K562 (cell line): ENCODE data around the gene COX14. TPM values are rescaled to one million over a fixed set of nuclear protein-coding genes. Genes with fewer than 3 reads are reported as not detected.

Experiments used
- ASH1L ChIP-seq: fragments of 450-650 bp; IDR thresholded peaks from 2 replicates; pipeline ENCODE4 v1.6.1; 2018; ENCODE audit warnings: borderline replicate concordance, mild to moderate bottlenecking, low read depth; ENCODE audit not compliant: partially characterized antibody
- CBFA2T3 ChIP-seq: fragments of 450-650 bp; IDR thresholded peaks from 2 replicates; pipeline ENCODE4 v1.6.1; 2017
- EHMT2 ChIP-seq: fragments of 450-650 bp; IDR thresholded peaks from 2 replicates; pipeline ENCODE4 v1.6.1; 2018; ENCODE audit warnings: antibody characterized with exemption
- ESRRA ChIP-seq: fragments of 450-650 bp; IDR thresholded peaks from 2 replicates; pipeline ENCODE4 v1.6.1; 2014; ENCODE audit warnings: low read depth, mild to moderate bottlenecking, moderate library complexity, borderline replicate concordance
- HCFC1 ChIP-seq: IDR thresholded peaks from 2 replicates; pipeline ENCODE4 v1.6.1; 2012; ENCODE audit warnings: low read depth, low read length, improper control_type of control experiment
- LEF1 ChIP-seq: fragments of 450-650 bp; IDR thresholded peaks from 2 replicates; pipeline ENCODE4 v1.6.1; 2016; ENCODE audit warnings: mild to moderate bottlenecking
- MAFF ChIP-seq: IDR thresholded peaks from 2 replicates; pipeline ENCODE4 v1.6.1; 2012; ENCODE audit warnings: low read length, improper control_type of control experiment
- POLR2AphosphoS2 ChIP-seq: IDR thresholded peaks from 2 replicates; pipeline ENCODE4 v1.6.1; 2012; ENCODE audit warnings: low read length, improper control_type of control experiment
- PRMT5 ChIP-seq: sonication (generic); formaldehyde crosslinking; IDR thresholded peaks from 2 replicates; pipeline ENCODE4 v1.5.0; 2020; ENCODE audit warnings: missing genetic modification reagents
- SMAD2 ChIP-seq: fragments of 150-350 bp; IDR thresholded peaks from 2 replicates; pipeline ENCODE4 v1.6.1; 2014; ENCODE audit warnings: low read depth, mild to moderate bottlenecking, low read length
- SMAD3 ChIP-seq: fragments of 450-650 bp; formaldehyde crosslinking; conservative IDR thresholded peaks from 2 replicates; pipeline ENCODE4 v1.4.0; 2020; ENCODE audit warnings: mild to moderate bottlenecking
- SMARCA4 ChIP-seq: fragments of 450-650 bp; IDR thresholded peaks from 2 replicates; pipeline ENCODE4 v1.6.1; 2016
- SREBF2 ChIP-seq: sonication (generic); formaldehyde crosslinking; IDR thresholded peaks from 2 replicates; pipeline ENCODE4 v1.4.0; 2020; ENCODE audit warnings: mild to moderate bottlenecking, missing genetic modification reagents
- TRIM24 ChIP-seq, 2 experiments: fragments of 450-650 bp; IDR thresholded peaks; 2 replicates each; pipeline ENCODE4 v1.6.1; 2016
- ZC3H11A ChIP-seq: IDR thresholded peaks from 2 replicates; pipeline ENCODE4 v1.6.1; 2012; ENCODE audit warnings: low read depth, low read length, improper control_type of control experiment
- ZFX ChIP-seq: sonication (generic); formaldehyde crosslinking; IDR thresholded peaks from 2 replicates; pipeline ENCODE4 v1.8.0; 2022; ENCODE audit warnings: mild to moderate bottlenecking, missing genetic modification reagents, moderate library complexity
- ZNF512 ChIP-seq: IDR thresholded peaks from 2 replicates; pipeline ENCODE4 v1.6.1; 2016; ENCODE audit warnings: missing genetic modification characterization, missing compliant biosample characterization
- ZNF57 ChIP-seq: fragments of 450-650 bp; formaldehyde crosslinking; IDR thresholded peaks from 2 replicates; pipeline ENCODE4 v1.4.0; 2020; ENCODE audit warnings: mild to moderate bottlenecking, moderate library complexity
- ZNF586 ChIP-seq: fragments of 450-650 bp; formaldehyde crosslinking; conservative IDR thresholded peaks from 2 replicates; pipeline ENCODE4 v1.4.0; 2020; ENCODE audit warnings: mild to moderate bottlenecking, moderate library complexity
- polyA plus RNA-seq, 8 experiments: library from polyadenylated mRNA; depleted of rRNA in 4 of 8; stranded (reverse) in 5 of 8; unstranded in 3 of 8; fragments of >200 nt; fragmentation: Nextera tagmentation in 2 of 8; fragmentation: Illumina TruSeq in 1 of 8; extraction: Ambion mirVana in 2 of 8; extraction: Trizol in 1 of 8; gene quantifications; 2 replicates each; pipeline versions ENCODE4 v1.2.1 to v1.2.3, GENCODE V29; 2011 to 2014; ENCODE audit warnings: inconsistent platforms in 1 of 8, missing spikeins in 1 of 8
- total RNA-seq, 7 experiments: library from RNA; depleted of rRNA in 6 of 7; stranded (reverse); fragments of >200 nt in 6 of 7; fragmentation: Illumina TruSeq in 2 of 7; extraction: Trizol in 2 of 7; gene quantifications; 2 replicates each; pipeline versions ENCODE4 v1.2.1 to v1.2.3, GENCODE V29; 2011 to 2021; ENCODE audit warnings: low replicate concordance in 1 of 7
- TF ChIP-seq, protein P1 (sequence below), 2 experiments: IDR thresholded peaks; 2 replicates each; pipeline ENCODE4 v1.6.1; 2011; ENCODE audit warnings: borderline replicate concordance in 1 of 2, control low read depth in 1 of 2, low read depth in 1 of 2, low read length in 1 of 2, mild to moderate bottlenecking in 1 of 2, mixed read lengths in 1 of 2, moderate library complexity in 1 of 2; ENCODE audit not compliant: insufficient read depth in 1 of 2, insufficient read length in 1 of 2, poor library complexity in 1 of 2, severe bottlenecking in 1 of 2; ENCODE audit errors: extremely low read depth in 1 of 2
- TF ChIP-seq, protein P2 (sequence below), 2 experiments: fragments of 150-350 bp in 1 of 2; IDR thresholded peaks; 2 replicates each; pipeline ENCODE4 v1.6.1; 2012 to 2016; ENCODE audit warnings: low read depth in 2 of 2, low read length in 2 of 2, mild to moderate bottlenecking in 1 of 2, moderate library complexity in 1 of 2
- TF ChIP-seq, protein P3 (sequence below): fragments of 450-650 bp; conservative IDR thresholded peaks from 2 replicates; pipeline ENCODE4 v1.6.1; 2016; ENCODE audit warnings: missing genetic modification characterization, low read depth, mild to moderate bottlenecking, missing compliant biosample characterization, moderate library complexity

Gene COX14
- total and polyA plus RNA-seq, 9 of the 15 experiments (the other 6 are each of a cell fraction or from before 2014, with no cell fraction given) = 44.4 to 269 (median 53.4) TPM

DNA sequence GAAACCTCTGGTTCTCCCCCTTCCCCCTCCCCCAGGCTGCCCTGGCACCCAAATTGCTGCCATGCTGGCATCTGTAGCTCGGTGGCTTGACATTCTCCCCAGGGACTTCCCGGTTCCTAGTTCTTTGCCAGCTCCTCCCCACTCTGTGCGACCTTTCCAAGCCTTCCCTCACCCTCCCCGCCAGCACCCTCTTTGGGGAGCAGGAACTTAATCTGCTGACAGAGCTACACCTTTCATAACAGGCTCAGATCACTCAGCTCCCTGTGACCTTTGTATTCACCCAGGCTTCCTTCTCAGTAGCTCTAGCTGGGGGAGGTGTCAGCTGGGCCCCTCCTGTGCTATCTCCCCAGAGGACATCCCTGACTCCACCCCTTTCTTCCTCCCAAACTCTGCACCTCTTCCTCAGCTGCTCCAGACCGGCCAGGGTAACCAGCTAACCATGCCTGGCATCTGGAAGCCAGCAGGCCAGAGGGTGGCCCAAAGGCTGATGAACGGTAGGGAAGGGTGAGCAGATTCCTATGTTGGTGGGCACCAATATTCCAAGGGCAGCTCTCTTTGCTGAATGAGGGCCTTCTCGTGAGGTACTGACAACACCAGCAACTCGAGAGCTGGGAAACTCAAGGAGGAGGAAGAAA lies 1.8 kb upstream of the COX14 start (continued):
- no peak for TF ChIP-seq SMAD2
- no peak for TF ChIP-seq ZNF586 (CRISPR knock-in tag)
- TF ChIP-seq SMAD3 (CRISPR knock-in tag) = no peak
- peak; percentile 51 for TF ChIP-seq CBFA2T3
- peak in 1 of 2 experiments; percentile 11; a peak in 2 of 4 replicates for TF ChIP-seq TRIM24 (IDR thresholded peaks at IDR 0.05)
- TF ChIP-seq LEF1 = 0 out of 2 replicates have a peak, but pooled peaks have one; percentile 40
- TF ChIP-seq SMARCA4 = peak; percentile 34; the same call in 1 of the 2 replicates
- TF ChIP-seq MAFF = peak; percentile 24; the same call in 1 of the 2 replicates
- TF ChIP-seq ZFX (CRISPR knock-in tag) = peak; percentile 52
- TF ChIP-seq, protein P1, sequence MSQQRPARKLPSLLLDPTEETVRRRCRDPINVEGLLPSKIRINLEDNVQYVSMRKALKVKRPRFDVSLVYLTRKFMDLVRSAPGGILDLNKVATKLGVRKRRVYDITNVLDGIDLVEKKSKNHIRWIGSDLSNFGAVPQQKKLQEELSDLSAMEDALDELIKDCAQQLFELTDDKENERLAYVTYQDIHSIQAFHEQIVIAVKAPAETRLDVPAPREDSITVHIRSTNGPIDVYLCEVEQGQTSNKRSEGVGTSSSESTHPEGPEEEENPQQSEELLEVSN (IDR thresholded peaks at IDR 0.05; ENCODE audit: borderline replicate concordance in 1 of 2, extremely low read depth in 1 of 2, insufficient read depth in 1 of 2, insufficient read length in 1 of 2, low read depth in 1 of 2, low read length in 1 of 2, poor library complexity in 1 of 2, severe bottlenecking in 1 of 2) = no peak
- TF ChIP-seq ASH1L = no peak
- peak; percentile 64; the same call in 1 of the 2 replicates for TF ChIP-seq ESRRA
- no peak for TF ChIP-seq SREBF2 (CRISPR knock-in tag)
- no peak for TF ChIP-seq PRMT5 (CRISPR knock-in tag)
- no peak for TF ChIP-seq POLR2AphosphoS2
- no peak for TF ChIP-seq ZNF57
- TF ChIP-seq ZNF512 (tag) = no peak
- 0 out of 2 replicates have a peak, but pooled peaks have one; percentile 15 for TF ChIP-seq HCFC1
- TF ChIP-seq, protein P2, sequence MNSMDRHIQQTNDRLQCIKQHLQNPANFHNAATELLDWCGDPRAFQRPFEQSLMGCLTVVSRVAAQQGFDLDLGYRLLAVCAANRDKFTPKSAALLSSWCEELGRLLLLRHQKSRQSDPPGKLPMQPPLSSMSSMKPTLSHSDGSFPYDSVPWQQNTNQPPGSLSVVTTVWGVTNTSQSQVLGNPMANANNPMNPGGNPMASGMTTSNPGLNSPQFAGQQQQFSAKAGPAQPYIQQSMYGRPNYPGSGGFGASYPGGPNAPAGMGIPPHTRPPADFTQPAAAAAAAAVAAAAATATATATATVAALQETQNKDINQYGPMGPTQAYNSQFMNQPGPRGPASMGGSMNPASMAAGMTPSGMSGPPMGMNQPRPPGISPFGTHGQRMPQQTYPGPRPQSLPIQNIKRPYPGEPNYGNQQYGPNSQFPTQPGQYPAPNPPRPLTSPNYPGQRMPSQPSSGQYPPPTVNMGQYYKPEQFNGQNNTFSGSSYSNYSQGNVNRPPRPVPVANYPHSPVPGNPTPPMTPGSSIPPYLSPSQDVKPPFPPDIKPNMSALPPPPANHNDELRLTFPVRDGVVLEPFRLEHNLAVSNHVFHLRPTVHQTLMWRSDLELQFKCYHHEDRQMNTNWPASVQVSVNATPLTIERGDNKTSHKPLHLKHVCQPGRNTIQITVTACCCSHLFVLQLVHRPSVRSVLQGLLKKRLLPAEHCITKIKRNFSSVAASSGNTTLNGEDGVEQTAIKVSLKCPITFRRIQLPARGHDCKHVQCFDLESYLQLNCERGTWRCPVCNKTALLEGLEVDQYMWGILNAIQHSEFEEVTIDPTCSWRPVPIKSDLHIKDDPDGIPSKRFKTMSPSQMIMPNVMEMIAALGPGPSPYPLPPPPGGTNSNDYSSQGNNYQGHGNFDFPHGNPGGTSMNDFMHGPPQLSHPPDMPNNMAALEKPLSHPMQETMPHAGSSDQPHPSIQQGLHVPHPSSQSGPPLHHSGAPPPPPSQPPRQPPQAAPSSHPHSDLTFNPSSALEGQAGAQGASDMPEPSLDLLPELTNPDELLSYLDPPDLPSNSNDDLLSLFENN (IDR thresholded peaks at IDR 0.05; ENCODE audit: low read depth in 2 of 2, low read length in 2 of 2) = no peak
- TF ChIP-seq, protein P3, sequence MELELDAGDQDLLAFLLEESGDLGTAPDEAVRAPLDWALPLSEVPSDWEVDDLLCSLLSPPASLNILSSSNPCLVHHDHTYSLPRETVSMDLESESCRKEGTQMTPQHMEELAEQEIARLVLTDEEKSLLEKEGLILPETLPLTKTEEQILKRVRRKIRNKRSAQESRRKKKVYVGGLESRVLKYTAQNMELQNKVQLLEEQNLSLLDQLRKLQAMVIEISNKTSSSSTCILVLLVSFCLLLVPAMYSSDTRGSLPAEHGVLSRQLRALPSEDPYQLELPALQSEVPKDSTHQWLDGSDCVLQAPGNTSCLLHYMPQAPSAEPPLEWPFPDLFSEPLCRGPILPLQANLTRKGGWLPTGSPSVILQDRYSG (tag) = 0 out of 2 replicates have a peak, but pooled peaks have one; percentile 43
- no peak for TF ChIP-seq EHMT2
- no peak for TF ChIP-seq ZC3H11A
